ENCODE results near the gene RAB36.

- TF ChIP-seq CTCF (IDR thresholded peaks at IDR 0.05) (no peak), REST (IDR thresholded peaks at IDR 0.05; ENCODE audit: insufficient read depth in 1 of 2, low read depth in 2 of 2, low read length in 1 of 2) (no peak), POLR2AphosphoS5 (IDR thresholded peaks at IDR 0.05; ENCODE audit: low read depth, low read length) (no peak)
Measured at GRCh38 chr22:23117275-23117674, 28.0 kb upstream of the RAB36 start.

Data from Panc1 (cell line).